ENCODE measurements around the gene GLIS2. TPM values are rescaled to one million over a fixed set of nuclear protein-coding genes. Genes with fewer than 3 reads are reported as not detected.

GLIS2 gene
- polyA plus RNA-seq, 1 experiment = 2.2 TPM

- DNase-seq (ENCODE audit: low read depth, low spot score) = no peak
- H3K4me3 ChIP-seq (ENCODE audit: low read depth, low read length) = no peak overlapping the region
- POLR2A ChIA-PET = no interaction called here
- no peaks in the 10 kb centered on the region for H3K27me3 ChIP-seq (ENCODE audit: control insufficient read depth, insufficient read depth, low read length)
- peak overlapping the region; percentile 11 for H3K27ac ChIP-seq (ENCODE audit: low read depth, low read length)
- CTCF ChIA-PET = no interaction called here
- peaks cover 4% of the 10 kb centered on the region; the same call in 1 of the 2 replicates for H3K9me3 ChIP-seq (ENCODE audit: control insufficient read depth, insufficient read depth, low read length)
- no peak for TF ChIP-seq CTCF (IDR thresholded peaks at IDR 0.05; ENCODE audit: low read depth, low read length)
These were observed 68.0 kb downstream of the GLIS2 start for GRCh38 chr16:4383591-4384444.

- peaks cover 4% of the 10 kb centered on the region; the same call in 1 of the 2 replicates for H3K9me3 ChIP-seq (ENCODE audit: control insufficient read depth, insufficient read depth, low read length)
- no peaks in the 10 kb centered on the region for H3K27me3 ChIP-seq (ENCODE audit: control insufficient read depth, insufficient read depth, low read length)
- H3K27ac ChIP-seq (ENCODE audit: low read depth, low read length) = no peak overlapping the region
- DNase-seq (ENCODE audit: low read depth, low spot score) = no peak
- no peak overlapping the region for H3K4me3 ChIP-seq (ENCODE audit: low read depth, low read length)
- no peak for TF ChIP-seq CTCF (IDR thresholded peaks at IDR 0.05; ENCODE audit: low read depth, low read length)
- POLR2A ChIA-PET = interaction anchor here (1.0 to 3.6 kb wide), 2 partner anchors 11 to 23 kb away, joined by 3 to 24 read pairs; no protein-coding TSS in a partner anchor
- CTCF ChIA-PET = interaction anchor here (1.0 to 1.2 kb wide), 2 partner anchors 18 to 25 kb away, joined by 3 read pairs; no protein-coding TSS in a partner anchor
These were observed 68.7 kb downstream of the GLIS2 start for GRCh38 chr16:4384509-4384942.

GRCh38 chr16:4385066-4385788, 69.4 kb downstream of the GLIS2 start:
- no peak overlapping the region for H3K4me3 ChIP-seq (ENCODE audit: low read depth, low read length)
- no peaks in the 10 kb centered on the region for H3K27me3 ChIP-seq (ENCODE audit: control insufficient read depth, insufficient read depth, low read length)
- ChIA-PET CTCF (interaction anchor here (1.0 to 1.2 kb wide), 2 partner anchors 17 to 26 kb away, joined by 3 read pairs; no protein-coding TSS in a partner anchor), POLR2A (interaction anchor here (1.0 to 3.6 kb wide), 3 partner anchors 12 to 23 kb away, joined by 3 to 24 read pairs (median 8); partner anchors contain the start of gene VASN)
- DNase-seq (ENCODE audit: low read depth, low spot score) = no peak
- peak overlapping the region; percentile 21 for H3K27ac ChIP-seq (ENCODE audit: low read depth, low read length)
- H3K9me3 ChIP-seq (ENCODE audit: control insufficient read depth, insufficient read depth, low read length) = peaks cover 4% of the 10 kb centered on the region; the same call in 1 of the 2 replicates
- no peak for TF ChIP-seq CTCF (IDR thresholded peaks at IDR 0.05; ENCODE audit: low read depth, low read length)

DNA sequence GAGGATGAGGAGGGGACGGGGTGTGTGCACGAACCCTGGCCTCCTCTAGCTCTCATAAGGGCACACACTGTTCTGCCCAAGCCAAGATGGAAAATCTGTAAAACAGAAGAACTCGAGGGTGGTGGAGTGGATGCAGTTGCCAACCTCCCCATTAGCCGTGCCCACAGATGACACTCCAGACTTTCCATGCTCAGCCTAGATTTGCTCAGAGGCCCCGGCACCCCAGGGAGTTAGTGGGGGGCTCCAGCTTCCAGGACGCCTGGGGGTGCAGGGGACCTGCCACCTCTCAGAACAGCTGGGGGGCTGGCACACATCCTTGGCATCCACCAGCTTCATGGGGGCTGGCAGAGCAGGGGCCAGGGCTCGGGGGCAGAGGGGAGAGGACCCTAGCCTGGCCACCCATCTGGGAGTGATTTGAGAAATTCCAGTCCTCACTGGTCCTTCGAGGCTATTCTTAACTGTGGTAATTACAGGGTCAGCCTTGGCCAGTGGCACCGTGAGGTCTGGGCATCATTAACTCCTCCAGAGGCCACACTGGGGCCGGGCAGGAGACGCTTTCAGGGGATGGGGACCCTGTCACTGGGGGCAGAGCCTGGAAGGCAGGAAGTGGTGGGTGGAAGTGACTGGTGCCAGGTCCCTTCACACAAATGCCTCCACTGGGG, 70.1 kb downstream of the GLIS2 start:
- Histone ChIP-seq H3K4me3 (ENCODE audit: low read depth, low read length) (no peak overlapping the region), H3K9me3 (ENCODE audit: control insufficient read depth, insufficient read depth, low read length) (peaks cover 4% of the 10 kb centered on the region; the same call in 1 of the 2 replicates), H3K27me3 (ENCODE audit: control insufficient read depth, insufficient read depth, low read length) (no peaks in the 10 kb centered on the region), H3K27ac (ENCODE audit: low read depth, low read length) (peak overlapping the region; percentile 31)
- no peak for DNase-seq (ENCODE audit: low read depth, low spot score)
- no peak for TF ChIP-seq CTCF (IDR thresholded peaks at IDR 0.05; ENCODE audit: low read depth, low read length)
- CTCF ChIA-PET = interaction anchor here (1.0 to 1.4 kb wide), 4 partner anchors 16 to 26 kb away, joined by 3 to 7 read pairs (median 4); no protein-coding TSS in a partner anchor
- POLR2A ChIA-PET = interaction anchor here (0.8 to 3.6 kb wide), 4 partner anchors 13 to 61 kb away, joined by 3 to 24 read pairs (median 6); partner anchors contain the start of genes PAM16 and VASN
